A549 (cell line): ENCODE measurements around the gene KRT33B. TPM values are rescaled to one million over a fixed set of nuclear protein-coding genes. Genes with fewer than 3 reads are reported as not detected.

Experiments used
- ATAC-seq, 2 experiments: fragments of 200-7000 bp in 1 of 2; fragments of >200 bp in 1 of 2; cut with Nextera tagmentation in 1 of 2; cut with Tn5 transposase in 1 of 2; 3 replicates each; pipeline versions ENCODE4 v1.8.0 to v1.9.1; 2018 to 2020; ENCODE audit warnings: mild to moderate bottlenecking in 1 of 2, moderate library complexity in 1 of 2
- CTCF ChIA-PET: fragments of 300-600 bp; sonication (Branson Sonifier 250); formaldehyde crosslinking; extraction: SDS; loops from one replicate; lab custom pipeline; 2021; ENCODE audit warnings: antibody characterized with exemption, inconsistent platforms; lab: Yijun Ruan, JAX
- POLR2A ChIA-PET: fragments of 350-600 bp; formaldehyde crosslinking; extraction: SDS; loops from one replicate; lab custom pipeline; 2021; ENCODE audit warnings: antibody characterized with exemption, inconsistent platforms; lab: Yijun Ruan, JAX
- DNase-seq, 2 experiments: peaks; one replicate each; pipeline versions ENCODE4 v3.0.0 to v3.0.0-alpha.2; 2011 to 2016; ENCODE audit warnings: low read depth in 1 of 2, low spot score in 1 of 2
- FAIRE-seq: peaks from 2 replicates; lab custom pipeline; 2011; peaks lifted over from hg19 to GRCh38; lab: Jason Lieb, UNC
- H3K27ac ChIP-seq, 2 experiments: fragments of >200 bp; sonication (Bioruptor Twin); formaldehyde crosslinking; 3 replicates each; pipeline ENCODE4 v1.5.1; 2016 to 2017
- H3K4me1 ChIP-seq: fragments of >200 bp; sonication (Bioruptor Twin); formaldehyde crosslinking; 3 replicates; pipeline ENCODE4 v1.6.1; 2016
- H3K4me2 ChIP-seq: fragments of >200 bp; sonication (Bioruptor Twin); formaldehyde crosslinking; 3 replicates; pipeline ENCODE4 v1.6.1; 2016
- H3K4me3 ChIP-seq: fragments of >200 bp; sonication (Bioruptor Twin); formaldehyde crosslinking; 3 replicates; pipeline ENCODE4 v1.5.1; 2016
- H3K9me3 ChIP-seq: fragments of >200 bp; sonication (Bioruptor Twin); formaldehyde crosslinking; 3 replicates; pipeline ENCODE4 v1.6.1; 2016
- ATOH8 ChIP-seq: fragments of 250-450 bp; sonication (Bioruptor Pico); IDR thresholded peaks from 2 replicates; pipeline ENCODE4 v1.5.0; 2020; ENCODE audit warnings: low read depth, mild to moderate bottlenecking, moderate library complexity
- BHLHE40 ChIP-seq: IDR thresholded peaks from 2 replicates; pipeline ENCODE4 v1.6.1; 2012; ENCODE audit warnings: low read depth, low read length, inconsistent platforms
- CBX2 ChIP-seq: fragments of 200-600 bp; sonication (generic); IDR thresholded peaks from 2 replicates; pipeline ENCODE4 v1.6.1; 2016; ENCODE audit warnings: low read depth, mild to moderate bottlenecking, borderline replicate concordance
- CBX8 ChIP-seq: fragments of 200-600 bp; sonication (generic); IDR thresholded peaks from 2 replicates; pipeline ENCODE4 v1.6.1; 2016
- E2F6 ChIP-seq: IDR thresholded peaks from 2 replicates; pipeline ENCODE4 v1.6.1; 2012; ENCODE audit warnings: low read depth, borderline replicate concordance
- ELK1 ChIP-seq: fragments of 150-350 bp; IDR thresholded peaks from 2 replicates; pipeline ENCODE4 v1.6.1; 2014; ENCODE audit warnings: low read depth, mild to moderate bottlenecking, low read length
- FOSL2 ChIP-seq, 2 experiments: fragments of 450-650 bp in 1 of 2; fragments of >200 bp in 1 of 2; sonication (Bioruptor Twin) in 1 of 2; formaldehyde crosslinking; IDR thresholded peaks; 2 replicates each; pipeline versions ENCODE4 v1.5.0 to v1.6.1; 2016 to 2020; ENCODE audit warnings: mild to moderate bottlenecking in 1 of 2, moderate library complexity in 1 of 2
- HMGXB4 ChIP-seq: fragments of 250-450 bp; sonication (Bioruptor Pico); IDR thresholded peaks from 2 replicates; pipeline ENCODE4 v1.5.0; 2021; ENCODE audit warnings: mild to moderate bottlenecking, moderate library complexity, borderline replicate concordance
- HOXB5 ChIP-seq: fragments of 250-450 bp; sonication (Bioruptor Pico); IDR thresholded peaks from 2 replicates; pipeline ENCODE4 v1.5.0; 2020; ENCODE audit warnings: mild to moderate bottlenecking, moderate library complexity
- KDM1A ChIP-seq: fragments of 200-600 bp; sonication (generic); IDR thresholded peaks from 2 replicates; pipeline ENCODE4 v1.6.1; 2016; ENCODE audit warnings: low read depth, mild to moderate bottlenecking
- KDM5A ChIP-seq: fragments of 200-600 bp; sonication (generic); IDR thresholded peaks from 2 replicates; pipeline ENCODE4 v1.6.1; 2016; ENCODE audit warnings: antibody characterized with exemption, mild to moderate bottlenecking
- MAX ChIP-seq: IDR thresholded peaks from 2 replicates; pipeline ENCODE4 v1.6.1; 2012
- NFE2L2 ChIP-seq: fragments of 150-350 bp; conservative IDR thresholded peaks from 2 replicates; pipeline ENCODE4 v1.6.1; 2014; ENCODE audit warnings: low read length
- PHF8 ChIP-seq: fragments of 200-600 bp; sonication (generic); IDR thresholded peaks from 2 replicates; pipeline ENCODE4 v1.6.1; 2016; ENCODE audit warnings: low read depth, mild to moderate bottlenecking, antibody characterized with exemption, moderate library complexity, borderline replicate concordance
- POLR2A ChIP-seq: IDR thresholded peaks from 2 replicates; pipeline ENCODE4 v1.6.1; 2012; ENCODE audit warnings: mild to moderate bottlenecking, low read length
- RARB ChIP-seq: fragments of 250-450 bp; sonication (Bioruptor Pico); IDR thresholded peaks from 2 replicates; pipeline ENCODE4 v1.8.0; 2021; ENCODE audit warnings: mild to moderate bottlenecking, moderate library complexity
- REST ChIP-seq: fragments of 200-600 bp; sonication (generic); IDR thresholded peaks from 2 replicates; pipeline ENCODE4 v1.6.1; 2016; ENCODE audit warnings: antibody characterized with exemption, mild to moderate bottlenecking, moderate library complexity
- RFX5 ChIP-seq: fragments of 450-650 bp; IDR thresholded peaks from 2 replicates; pipeline ENCODE4 v1.7.1; 2014; ENCODE audit warnings: antibody characterized with exemption, mild to moderate bottlenecking, moderate library complexity
- SMC3 ChIP-seq: fragments of >200 bp; sonication (Bioruptor Twin); formaldehyde crosslinking; IDR thresholded peaks from 3 replicates; pipeline ENCODE4 v1.6.1; 2018; ENCODE audit warnings: inconsistent platforms
- SREBF2 ChIP-seq: fragments of 450-650 bp; IDR thresholded peaks from 2 replicates; pipeline ENCODE4 v1.6.1; 2014; ENCODE audit warnings: mild to moderate bottlenecking, moderate library complexity
- TP53 ChIP-seq: fragments of 250-450 bp; sonication (Bioruptor Pico); IDR thresholded peaks from 2 replicates; pipeline ENCODE4 v1.5.0; 2021; ENCODE audit warnings: mild to moderate bottlenecking, moderate library complexity
- USF2 ChIP-seq: fragments of 450-650 bp; IDR thresholded peaks from 2 replicates; pipeline ENCODE4 v1.6.1; 2014; ENCODE audit warnings: antibody characterized with exemption
- ZC3H11A ChIP-seq: fragments of 450-650 bp; IDR thresholded peaks from 2 replicates; pipeline ENCODE4 v1.6.1; 2014; ENCODE audit warnings: antibody characterized with exemption, mild to moderate bottlenecking
- ZFP36 ChIP-seq: fragments of 450-650 bp; IDR thresholded peaks from 2 replicates; pipeline ENCODE4 v1.6.1; 2014; ENCODE audit warnings: borderline replicate concordance; ENCODE audit not compliant: partially characterized antibody
- ZNF302 ChIP-seq: fragments of 250-450 bp; sonication (Bioruptor Pico); IDR thresholded peaks from 2 replicates; pipeline ENCODE4 v1.9.0; 2021; ENCODE audit warnings: inconsistent platforms, mild to moderate bottlenecking, moderate library complexity
- ZSCAN20 ChIP-seq: fragments of 250-450 bp; sonication (Bioruptor Pico); IDR thresholded peaks from 2 replicates; pipeline ENCODE4 v1.8.0; 2022; ENCODE audit warnings: mild to moderate bottlenecking, moderate library complexity
- WGBS: methylation state at CpG from one replicate; pipeline ENCODE4 v1.1.6; 2017; ENCODE audit errors: missing lambda C conversion rate; 5-methylcytosine and 5-hydroxymethylcytosine counted together
- polyA plus RNA-seq, 4 experiments: library from polyadenylated mRNA; depleted of rRNA in 3 of 4; stranded (reverse); fragments of >200 nt; fragmentation: RNase III in 1 of 4; extraction: RNeasy Plus Mini Kit Qiagen cat#74134 plus additional on column Dnase treatment in 1 of 4; gene quantifications; 2 replicates in 3 of 4; 3 replicates in 1 of 4; pipeline ENCODE4 v1.2.3, GENCODE V29; 2011 to 2017

Gene KRT33B
- polyA plus RNA-seq, 2 of the 4 experiments (the other 2 are of a cell fraction): 0.05 TPM; not detected in 1

- 87% methylated on average over 7 of the region's 7 CpGs for WGBS
- no peaks in the 10 kb centered on the region for H3K4me1 ChIP-seq
- TF ChIP-seq SREBF2: no peak
- TF ChIP-seq HMGXB4 (CRISPR knock-in tag): no peak
- TF ChIP-seq ZC3H11A: no peak
- no peak for TF ChIP-seq ZFP36
- no peak for TF ChIP-seq USF2
- TF ChIP-seq BHLHE40: no peak
- no peak for TF ChIP-seq KDM5A
- no peak for TF ChIP-seq CBX8
- TF ChIP-seq ZNF302 (CRISPR knock-in tag): no peak
- TF ChIP-seq ATOH8: no peak
- TF ChIP-seq REST: no peak
- no peak for TF ChIP-seq NFE2L2
- TF ChIP-seq SMC3: no peak
- no peak for TF ChIP-seq ZSCAN20
- no peak for TF ChIP-seq RFX5
- H3K9me3 ChIP-seq: no peaks in the 10 kb centered on the region
- no peak overlapping the region for H3K4me2 ChIP-seq
- DNase-seq (no peak), FAIRE-seq (no peak), ATAC-seq (no peak)
- no peak overlapping the region for H3K27ac ChIP-seq
- H3K4me3 ChIP-seq: no peak overlapping the region
- ChIA-PET POLR2A (no interaction called here), CTCF (interaction anchor here (1.0 to 1.5 kb wide), 4 partner anchors 9 to 252 kb away, joined by 3 to 5 read pairs (median 4); no protein-coding TSS in a partner anchor)
Observed at GRCh38 chr17:41396340-41396739, 26.7 kb upstream of the KRT33B start.

GRCh38 chr17:41395611-41396010 lies 26.0 kb upstream of the KRT33B start:
- CTCF ChIA-PET: interaction anchor here (1.0 to 1.4 kb wide), 2 partner anchors 10 to 20 kb away, joined by 3 to 4 read pairs; no protein-coding TSS in a partner anchor
- Histone ChIP-seq H3K4me3 (no peak overlapping the region), H3K4me2 (no peak overlapping the region), H3K4me1 (no peaks in the 10 kb centered on the region), H3K9me3 (no peaks in the 10 kb centered on the region), H3K27ac (no peak overlapping the region)
- DNase-seq: no peak
- POLR2A ChIA-PET: no interaction called here
- 85% methylated on average over 1 of the region's 1 CpG for WGBS
- FAIRE-seq: no peak
- no peak for ATAC-seq
- no peak for TF ChIP-seq SREBF2
- no peak for TF ChIP-seq FOSL2 (IDR thresholded peaks at IDR 0.05)
- TF ChIP-seq FOSL2 (CRISPR knock-in tag; IDR thresholded peaks at IDR 0.05): no peak
- no peak for TF ChIP-seq CBX8
- TF ChIP-seq ATOH8: no peak
- TF ChIP-seq CBX2: no peak
- no peak for TF ChIP-seq ZSCAN20
- TF ChIP-seq KDM1A: no peak
- no peak for TF ChIP-seq POLR2A
- TF ChIP-seq TP53: no peak
- TF ChIP-seq E2F6: no peak
- TF ChIP-seq RARB: no peak
- no peak for TF ChIP-seq HOXB5
- TF ChIP-seq PHF8: no peak
- no peak for TF ChIP-seq ELK1
- no peak for TF ChIP-seq MAX
- no peak for TF ChIP-seq RFX5
- no peak for TF ChIP-seq BHLHE40
